Fibroblast of villous mesenchyme (primary cell): ENCODE measurements around the gene METTL24. TPM values are rescaled to one million over a fixed set of nuclear protein-coding genes. Genes with fewer than 3 reads are reported as not detected.

Source experiments
- DNase-seq: peaks from one replicate; pipeline ENCODE4 v3.0.0-alpha.2; 2010; ENCODE audit warnings: low read depth
- H3K4me3 ChIP-seq: 2 replicates; pipeline ENCODE4 v1.5.1; 2011; ENCODE audit warnings: low read depth, mild to moderate bottlenecking, low read length
- CTCF ChIP-seq: IDR thresholded peaks from 2 replicates; pipeline ENCODE4 v1.5.1; 2012; ENCODE audit warnings: low read depth, mild to moderate bottlenecking, low read length; ENCODE audit not compliant: insufficient read depth
- total RNA-seq: library from RNA; depleted of rRNA; stranded (reverse); fragments of >200 nt; gene quantifications from 2 replicates; pipeline ENCODE4 v1.2.3, GENCODE V29; 2012

Gene METTL24
- total RNA-seq, 1 donor: not detected

DNA sequence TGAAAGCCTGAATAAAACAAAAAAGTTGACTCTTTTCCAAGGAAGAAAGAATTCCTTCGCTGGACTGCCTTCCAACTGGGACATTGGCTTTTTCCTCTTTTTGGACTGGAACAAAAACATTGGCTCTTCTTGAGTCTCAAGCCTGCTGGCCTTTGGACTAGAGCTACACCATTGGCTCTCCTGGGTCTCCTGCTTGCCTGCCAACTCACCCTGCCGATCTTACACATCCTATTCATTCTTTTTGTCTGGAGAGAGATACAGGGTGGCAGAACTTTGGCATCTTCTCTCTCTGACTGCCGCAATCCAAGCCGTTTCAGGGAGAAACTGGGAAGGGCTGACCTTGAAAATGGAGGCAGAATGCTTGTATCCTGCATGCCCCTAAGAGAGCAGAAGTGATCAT is 37.1 kb upstream of the METTL24 start:
- no peak for DNase-seq
- no peak for TF ChIP-seq CTCF
- no peak overlapping the region for H3K4me3 ChIP-seq

- DNase-seq: no peak
- no peak for TF ChIP-seq CTCF
- no peak overlapping the region for H3K4me3 ChIP-seq
These were observed 36.3 kb upstream of the METTL24 start for GRCh38 chr6:110394409-110394808.

- no peak overlapping the region for H3K4me3 ChIP-seq
- no peak for DNase-seq
- TF ChIP-seq CTCF: no peak
These were observed 34.6 kb upstream of the METTL24 start for GRCh38 chr6:110392727-110393126.

DNA sequence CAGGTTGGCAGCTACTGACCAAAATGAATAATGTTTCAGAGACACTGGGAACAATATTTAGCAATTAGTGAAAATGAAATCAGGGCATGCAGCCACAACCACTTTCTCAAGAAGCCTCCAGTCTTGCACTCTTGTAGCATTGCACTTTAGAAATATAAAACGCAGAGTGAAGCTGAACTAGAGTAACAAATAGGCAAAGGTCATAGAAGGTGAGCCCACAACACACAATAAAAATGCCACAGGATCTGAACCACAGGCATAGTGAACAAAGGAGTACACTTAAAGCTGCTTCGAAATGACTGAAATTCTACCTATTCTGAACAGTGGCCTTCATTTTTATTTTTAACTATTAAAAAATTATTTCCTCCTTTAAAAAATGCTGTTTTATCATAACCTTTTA is 32.3 kb upstream of the METTL24 start:
- TF ChIP-seq CTCF: no peak
- no peak for DNase-seq
- H3K4me3 ChIP-seq: no peak overlapping the region

DNA sequence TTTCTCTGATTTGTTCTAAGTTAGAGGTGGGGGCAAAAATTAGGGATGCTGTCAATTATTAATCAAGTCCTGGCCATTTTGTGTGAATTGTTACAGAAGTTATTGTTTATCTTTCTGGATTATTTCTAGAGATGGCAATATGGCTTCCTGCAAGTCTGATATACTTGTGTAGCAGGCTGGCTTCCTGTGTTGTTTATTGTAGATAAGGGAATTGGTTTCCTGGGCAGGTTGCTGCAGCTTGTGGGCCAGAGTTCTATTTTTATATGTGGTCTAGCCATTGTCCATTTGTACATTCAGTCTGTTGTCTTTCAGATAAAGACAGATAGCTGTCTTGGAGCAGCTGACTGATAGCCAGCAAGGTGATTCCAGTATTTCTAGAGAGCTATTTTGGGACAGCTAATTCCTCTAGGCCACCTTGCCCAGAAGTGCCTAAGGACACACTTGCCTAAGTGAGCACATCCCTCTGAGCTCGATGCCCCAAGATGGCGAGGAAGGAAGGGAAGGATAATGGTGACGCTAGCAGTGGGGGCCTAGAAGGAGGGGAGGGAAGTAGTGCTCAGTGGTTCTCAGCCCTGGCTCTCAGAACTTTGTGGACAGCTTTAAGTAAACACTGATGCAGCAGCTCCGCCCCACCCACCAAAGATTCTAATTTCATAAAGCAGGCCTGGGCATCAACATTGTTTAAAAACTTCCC is 31.7 kb upstream of the METTL24 start:
- no peak for DNase-seq
- H3K4me3 ChIP-seq: no peak overlapping the region
- TF ChIP-seq CTCF: no peak

- no peak for TF ChIP-seq CTCF
- H3K4me3 ChIP-seq: no peak overlapping the region
These were observed 29.8 kb upstream of the METTL24 start for GRCh38 chr6:110387986-110388385.

DNA sequence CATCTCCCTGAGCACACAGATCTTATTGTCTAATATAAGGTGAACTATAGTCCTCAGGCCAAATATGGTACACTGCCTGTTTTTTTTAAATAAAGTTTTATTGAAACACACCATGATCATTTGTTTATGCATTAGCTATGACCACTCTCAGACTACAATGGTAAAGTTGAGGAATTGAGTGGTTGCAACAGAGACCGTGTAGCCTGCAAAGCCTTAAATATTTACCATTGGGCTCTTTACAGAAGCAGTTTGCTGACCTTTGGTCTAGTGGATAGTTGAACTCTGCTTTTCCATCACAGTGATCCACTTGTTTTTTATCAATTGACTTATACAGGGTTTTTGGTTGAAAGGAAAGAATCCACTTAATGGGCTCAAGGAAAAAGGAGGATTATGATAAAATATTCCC is 27.3 kb upstream of the METTL24 start:
- TF ChIP-seq CTCF: no peak
- DNase-seq: no peak
- no peak overlapping the region for H3K4me3 ChIP-seq

More at GRCh38 chr6:110387986-110388385, 29.8 kb upstream of the METTL24 start:
- DNase-seq: no peak
